PC-3 (cell line): ENCODE measurements around the gene VPS37C.

Experiments used
- EZH2 ChIP-seq: fragments of 300-600 bp; sonication (generic); IDR thresholded peaks from one replicate; pipeline ENCODE4 v1.6.1; 2017; ENCODE audit warnings: antibody characterized with exemption, mild to moderate bottlenecking, low read length; ENCODE audit not compliant: unreplicated experiment
- TF ChIP-seq, protein P1 (sequence below): fragments of 300-600 bp; sonication (generic); conservative IDR thresholded peaks from 2 replicates; pipeline ENCODE4 v1.5.1; 2017; ENCODE audit warnings: antibody characterized with exemption, low read depth, mild to moderate bottlenecking, low read length

GRCh38 chr11:61089806-61090491, 71.3 kb downstream of the VPS37C start:
- TF ChIP-seq EZH2, result no peak
- TF ChIP-seq, protein P1, sequence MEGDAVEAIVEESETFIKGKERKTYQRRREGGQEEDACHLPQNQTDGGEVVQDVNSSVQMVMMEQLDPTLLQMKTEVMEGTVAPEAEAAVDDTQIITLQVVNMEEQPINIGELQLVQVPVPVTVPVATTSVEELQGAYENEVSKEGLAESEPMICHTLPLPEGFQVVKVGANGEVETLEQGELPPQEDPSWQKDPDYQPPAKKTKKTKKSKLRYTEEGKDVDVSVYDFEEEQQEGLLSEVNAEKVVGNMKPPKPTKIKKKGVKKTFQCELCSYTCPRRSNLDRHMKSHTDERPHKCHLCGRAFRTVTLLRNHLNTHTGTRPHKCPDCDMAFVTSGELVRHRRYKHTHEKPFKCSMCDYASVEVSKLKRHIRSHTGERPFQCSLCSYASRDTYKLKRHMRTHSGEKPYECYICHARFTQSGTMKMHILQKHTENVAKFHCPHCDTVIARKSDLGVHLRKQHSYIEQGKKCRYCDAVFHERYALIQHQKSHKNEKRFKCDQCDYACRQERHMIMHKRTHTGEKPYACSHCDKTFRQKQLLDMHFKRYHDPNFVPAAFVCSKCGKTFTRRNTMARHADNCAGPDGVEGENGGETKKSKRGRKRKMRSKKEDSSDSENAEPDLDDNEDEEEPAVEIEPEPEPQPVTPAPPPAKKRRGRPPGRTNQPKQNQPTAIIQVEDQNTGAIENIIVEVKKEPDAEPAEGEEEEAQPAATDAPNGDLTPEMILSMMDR, result no peak
